HEK293T (cell line): ENCODE results near the gene ETV3L.

Source experiments
- BHLHE40 ChIP-seq: fragments of 450-650 bp; IDR thresholded peaks from 2 replicates; pipeline ENCODE4 v1.6.1; 2016; ENCODE audit warnings: mild to moderate bottlenecking, moderate library complexity, borderline replicate concordance
- ELF4 ChIP-seq: fragments of 450-650 bp; IDR thresholded peaks from 2 replicates; pipeline ENCODE4 v1.6.1; 2017; ENCODE audit warnings: antibody characterized with exemption
- FOXA1 ChIP-seq: fragments of 450-650 bp; IDR thresholded peaks from 2 replicates; pipeline ENCODE4 v1.6.1; 2016; ENCODE audit warnings: mild to moderate bottlenecking
- SUZ12 ChIP-seq: fragments of 450-650 bp; IDR thresholded peaks from 2 replicates; pipeline ENCODE4 v1.6.1; 2016; ENCODE audit warnings: mild to moderate bottlenecking

- TF ChIP-seq SUZ12, result no peak
- no peak for TF ChIP-seq FOXA1
- TF ChIP-seq BHLHE40, result no peak
- no peak for TF ChIP-seq ELF4
These were observed 14.0 kb upstream of the ETV3L start for GRCh38 chr1:157113631-157114030.
